ENCODE results near the gene IGFN1. TPM values are rescaled to one million over a fixed set of nuclear protein-coding genes. Genes with fewer than 3 reads are reported as not detected.

The IGFN1 gene
- total and polyA plus RNA-seq, 2 of the 8 experiments (the other 6 are each of a cell fraction or from before 2014, with no cell fraction given) = not detected

DNA sequence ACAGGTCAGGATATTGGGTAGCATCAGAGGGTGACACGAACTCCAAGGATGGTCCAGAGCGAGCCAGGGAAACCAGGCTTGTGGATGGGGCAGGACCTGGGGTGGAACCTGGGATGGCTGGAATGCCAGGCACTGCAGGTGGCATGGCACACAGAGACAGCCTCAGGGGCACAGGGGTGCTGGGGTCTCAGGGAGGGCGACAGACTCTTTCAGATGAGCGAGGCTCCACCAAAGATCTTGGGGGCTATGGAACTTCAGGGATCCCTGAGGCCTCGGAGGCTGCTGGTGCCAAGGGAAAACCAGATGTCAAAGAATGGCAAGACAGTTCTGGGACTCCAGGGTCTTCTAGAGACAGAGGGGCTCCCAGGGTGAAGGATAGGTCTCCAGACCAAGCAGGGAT lies 21.4 kb downstream of the IGFN1 start:
- Histone ChIP-seq H3K18ac (ENCODE audit: extremely low read depth, low read length) (no peak overlapping the region), H2BK120ac (replicated peaks; ENCODE audit: low read depth, low read length) (no peak overlapping the region), H3K79me2 (ENCODE audit: control insufficient read depth in 1 of 2, insufficient read depth in 2 of 2, low read length in 2 of 2) (no peaks in the 10 kb centered on the region), H3K9ac (replicated peaks in 1 of 4; ENCODE audit: extremely low read depth in 1 of 4, low read depth in 3 of 4, low read length in 3 of 4) (no peak overlapping the region), H3K23me2 (ENCODE audit: low read depth, low read length) (peaks cover 4% of the 10 kb centered on the region; the same call in 1 of the 2 replicates), H3K56ac (replicated peaks; ENCODE audit: insufficient read length, low read depth, low read length) (no peak overlapping the region), H2BK5ac (ENCODE audit: low read depth, low read length) (no peak overlapping the region), H3K79me1 (ENCODE audit: low read depth, low read length) (no peaks in the 10 kb centered on the region), H3K9me3 (ENCODE audit: insufficient read depth in 2 of 2, low read depth in 1 of 2, low read length in 1 of 2) (no peaks in the 10 kb centered on the region), H2BK15ac (ENCODE audit: low read length) (no peak overlapping the region), H2BK12ac (ENCODE audit: low read depth, low read length) (no peak overlapping the region), H2AFZ (ENCODE audit: low read length) (no peak overlapping the region), H3K36me3 (ENCODE audit: control insufficient read depth in 2 of 4, insufficient read depth in 4 of 4, low read length in 3 of 4) (no peaks in the 10 kb centered on the region), H3K14ac (ENCODE audit: insufficient read length) (no peak overlapping the region), H3K27ac (ENCODE audit: low read depth, low read length) (no peak overlapping the region), H4K20me1 (replicated peaks in 1 of 2; ENCODE audit: control insufficient read depth in 1 of 2, insufficient read depth in 2 of 2, low read length in 2 of 2) (no peaks in the 10 kb centered on the region), H3K4me3 (ENCODE audit: extremely low read depth in 1 of 4, insufficient read depth in 2 of 4, low read depth in 3 of 4, low read length in 4 of 4) (no peak overlapping the region), H3K4me1 (replicated peaks in 1 of 4; ENCODE audit: control insufficient read depth in 3 of 4, insufficient read depth in 4 of 4, low read length in 3 of 4) (peaks cover 0 to 3% (median 0%) of the 10 kb centered on the region in 4 experiments; a peak in 1 of 7 replicates), H3K27me3 (replicated peaks in 1 of 4; ENCODE audit: control insufficient read depth in 3 of 4, extremely low read depth in 1 of 4, insufficient read depth in 3 of 4, low read length in 3 of 4) (no peaks in the 10 kb centered on the region), H4K8ac (ENCODE audit: extremely low read depth, insufficient read depth, low read length) (no peak overlapping the region), H3K23ac (ENCODE audit: insufficient read length) (no peak overlapping the region), H4K5ac (ENCODE audit: insufficient read length, low read depth, low read length) (no peak overlapping the region), H3K4me2 (ENCODE audit: insufficient read depth in 1 of 2, low read depth in 2 of 2, low read length in 2 of 2) (no peak overlapping the region), H2BK20ac (ENCODE audit: low read length) (no peak overlapping the region), H2AK5ac (ENCODE audit: low read depth, low read length) (no peak overlapping the region), H4K91ac (replicated peaks; ENCODE audit: insufficient read length, low read length) (no peak overlapping the region), H3K4ac (replicated peaks; ENCODE audit: insufficient read length, low read depth, low read length) (no peak overlapping the region)
- no peak for DNase-seq (ENCODE audit: low read depth in 1 of 2, low spot score in 2 of 2)
- ChIA-PET CTCF (ENCODE audit: partially characterized antibody) (interaction anchor here (1.4 kb wide), 1 partner anchor 19 kb away, joined by 5 read pairs; no protein-coding TSS in a partner anchor), POLR2A (ENCODE audit: partially characterized antibody) (no interaction called here)
- TF ChIP-seq RBBP5 (IDR thresholded peaks at IDR 0.05; ENCODE audit: borderline replicate concordance, low read depth, low read length) (no peak), SIX5 (IDR thresholded peaks at IDR 0.05; ENCODE audit: low read depth, low read length) (no peak), KDM5A (IDR thresholded peaks at IDR 0.05; ENCODE audit: low read length) (no peak), EGR1 (IDR thresholded peaks at IDR 0.05; ENCODE audit: borderline replicate concordance, low read depth, low read length) (no peak), TEAD4 (IDR thresholded peaks at IDR 0.05; ENCODE audit: low read depth, low read length) (no peak), TAF7 (optimal IDR thresholded peaks at IDR 0.05; ENCODE audit: borderline replicate concordance, low read depth, low read length) (no peak), NANOG (IDR thresholded peaks at IDR 0.05; ENCODE audit: insufficient read depth, low read depth, low read length, poor library complexity, severe bottlenecking) (no peak)
- FAIRE-seq = no peak
- 81% methylated on average over 5 of the region's 5 CpGs; no CpG with 5 or more reads in 1 of the 2 experiments for WGBS, 2 experiments (ENCODE audit: extremely low coverage in 1 of 2, insufficient coverage in 1 of 2, insufficient read length in 1 of 2, insufficient replicate concordance in 2 of 2, low coverage in 1 of 2, low lambda C conversion rate in 2 of 2, missing lambda C conversion rate in 1 of 2)

Measured in H1 (cell line).